Measurements from ENCODE around the gene ATRNL1. TPM values are rescaled to one million over a fixed set of nuclear protein-coding genes. Genes with fewer than 3 reads are reported as not detected.

Gene ATRNL1
- total RNA-seq, 1 experiment from 2014 or later: 6.8 TPM

DNA sequence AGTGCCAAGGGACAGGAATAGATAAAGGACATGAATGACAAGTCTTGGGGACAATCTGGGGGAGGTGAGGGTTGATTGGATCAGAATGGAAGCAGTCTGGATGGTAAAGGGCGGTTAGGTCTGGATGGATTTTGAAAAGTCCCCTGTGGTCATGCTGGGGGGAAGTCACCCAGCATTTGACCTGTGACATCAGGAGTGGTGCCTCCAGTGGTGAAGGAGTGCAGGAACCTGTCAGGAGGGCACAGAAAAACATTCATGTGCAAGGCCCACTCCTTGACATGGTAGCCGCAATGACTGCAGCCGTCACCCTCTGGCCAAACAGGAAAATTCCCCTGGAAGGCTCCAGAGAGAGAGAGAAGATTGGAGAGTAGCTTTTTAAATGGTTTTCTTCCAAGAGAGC, 875.1 kb downstream of the ATRNL1 start:
- DNase-seq (ENCODE audit: extremely low read depth, low read depth): no peak

DNA sequence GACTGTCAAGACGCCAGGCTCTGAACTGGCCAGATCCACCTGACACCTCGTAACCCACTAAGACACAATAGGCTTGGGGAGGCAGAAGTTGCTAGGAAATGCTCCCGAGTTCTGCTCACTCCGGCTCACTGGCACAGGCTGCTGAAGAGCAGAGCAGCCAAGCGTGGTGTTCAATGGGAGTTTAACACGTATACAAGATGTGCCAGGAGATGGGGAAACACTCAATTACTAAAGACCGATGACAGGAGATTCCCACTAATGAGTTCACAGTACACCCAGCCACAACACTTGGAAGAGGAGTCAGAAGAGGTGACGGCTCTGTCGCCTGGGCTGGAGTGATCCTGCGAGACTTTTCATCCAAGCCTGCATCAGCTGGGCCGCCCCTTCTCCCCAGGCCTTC, 876.4 kb downstream of the ATRNL1 start:
- no peak for DNase-seq (ENCODE audit: extremely low read depth, low read depth)

DNA sequence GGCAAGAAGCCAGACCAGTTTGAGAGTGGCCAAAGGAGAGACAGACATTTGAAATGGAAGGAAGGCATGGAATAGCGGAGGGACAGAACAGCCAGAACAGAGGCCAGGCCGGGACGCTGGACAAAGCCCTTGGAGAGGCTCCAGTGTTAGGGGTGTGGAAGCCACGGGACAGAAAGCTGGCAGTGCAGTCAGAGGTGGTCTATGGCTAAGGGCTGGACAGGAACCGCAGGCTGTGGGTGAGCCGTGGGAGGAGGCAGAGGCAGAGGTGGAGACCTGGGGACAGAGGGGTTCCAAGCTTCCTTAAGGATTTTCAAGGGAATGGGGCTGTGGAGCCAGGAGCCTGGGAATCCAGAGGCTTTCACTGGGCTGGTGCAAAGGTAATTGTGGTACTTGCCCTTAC, 878.8 kb downstream of the ATRNL1 start:
- no peak for DNase-seq (ENCODE audit: extremely low read depth, low read depth)

DNA sequence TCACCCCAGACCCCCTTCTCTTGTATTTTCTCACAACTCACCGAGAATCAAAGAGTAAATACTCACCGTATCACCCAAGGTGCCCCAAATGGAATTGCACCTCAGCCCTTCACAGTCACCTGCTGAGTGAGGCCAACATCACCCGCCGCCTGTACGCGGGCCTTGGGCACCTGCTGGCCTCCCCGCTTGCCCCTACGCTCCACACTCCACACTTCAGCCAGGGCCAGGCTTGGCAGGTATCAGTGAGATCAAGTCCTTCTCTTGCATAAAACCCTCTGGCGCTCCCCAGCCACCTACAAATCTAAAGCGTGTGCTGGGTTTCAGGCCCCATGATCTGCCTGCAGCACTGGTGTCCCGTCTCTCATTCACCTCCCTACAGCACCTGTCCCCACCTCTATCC, 879.3 kb downstream of the ATRNL1 start:
- no peak for DNase-seq (ENCODE audit: extremely low read depth, low read depth)

DNA sequence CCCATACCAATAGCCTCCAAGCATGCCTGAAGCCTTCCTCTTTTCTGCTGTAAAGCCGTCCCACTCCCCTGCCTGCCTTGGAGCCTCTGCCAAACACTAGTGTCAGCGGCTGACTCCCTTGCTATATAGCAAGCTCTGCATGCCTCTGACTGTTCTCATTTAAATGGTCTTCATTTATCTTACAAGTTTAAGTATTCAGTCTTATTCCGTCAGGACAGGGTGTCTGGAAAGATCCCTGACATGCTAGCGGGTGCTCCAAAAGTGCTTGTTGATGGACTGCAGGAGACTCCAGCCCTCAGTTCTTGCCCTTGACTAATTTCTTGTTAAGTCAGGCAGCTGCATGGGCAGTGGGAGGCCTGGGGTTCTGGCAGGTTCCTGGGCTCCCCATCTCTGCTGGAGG, 881.2 kb downstream of the ATRNL1 start:
- DNase-seq (ENCODE audit: extremely low read depth, low read depth): no peak

DNA sequence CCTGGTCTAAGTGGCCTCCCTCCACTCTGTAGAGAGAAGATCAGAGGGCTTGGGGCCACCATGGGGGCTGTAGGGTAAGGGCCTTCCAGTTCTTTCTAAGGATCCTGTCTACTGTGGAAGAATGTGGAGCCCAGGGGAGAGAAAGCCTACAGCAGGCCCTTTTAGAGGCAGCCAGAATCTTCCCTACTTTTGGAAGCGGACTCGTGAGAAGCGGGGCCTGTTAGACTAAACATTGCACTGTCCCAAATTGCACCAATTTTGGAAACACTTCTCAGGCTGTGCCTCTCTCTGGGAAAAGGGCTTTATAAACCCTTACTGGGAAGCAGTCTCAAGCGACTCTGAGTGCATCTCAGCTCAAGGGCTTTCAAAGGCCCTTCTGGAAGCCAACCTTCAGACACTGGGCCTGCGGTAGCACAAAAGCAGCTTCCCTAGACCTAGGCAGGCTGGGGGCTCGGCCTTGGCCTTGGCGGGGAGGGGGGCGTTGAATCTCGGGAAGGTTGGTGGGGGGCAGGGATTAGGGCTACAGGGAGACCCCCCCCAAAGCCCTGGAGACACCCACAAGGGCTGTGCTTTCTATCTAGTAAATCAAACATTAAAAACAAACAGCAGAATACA, 881.8 kb downstream of the ATRNL1 start:
- no peak for DNase-seq (ENCODE audit: extremely low read depth, low read depth)

DNA sequence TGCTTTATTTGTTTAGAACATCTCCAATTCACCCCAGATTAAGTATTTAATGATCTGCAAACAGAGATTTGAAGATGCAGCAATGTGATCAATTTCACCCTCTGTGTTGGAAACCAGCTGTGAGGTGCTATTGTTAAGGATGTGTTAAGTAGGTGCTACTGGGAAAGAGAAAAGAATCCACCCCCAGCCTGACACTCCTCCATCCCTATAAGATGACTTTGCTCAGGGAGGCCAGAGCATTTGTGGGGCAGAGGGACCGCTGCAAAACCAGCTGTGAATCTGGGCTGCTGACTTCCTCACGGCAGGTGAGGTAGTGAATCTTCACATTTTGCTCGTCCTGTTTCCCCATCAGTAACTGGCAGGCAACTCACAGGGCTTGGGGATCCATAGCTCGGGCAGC, 882.3 kb downstream of the ATRNL1 start:
- no peak for DNase-seq (ENCODE audit: extremely low read depth, low read depth)

DNA sequence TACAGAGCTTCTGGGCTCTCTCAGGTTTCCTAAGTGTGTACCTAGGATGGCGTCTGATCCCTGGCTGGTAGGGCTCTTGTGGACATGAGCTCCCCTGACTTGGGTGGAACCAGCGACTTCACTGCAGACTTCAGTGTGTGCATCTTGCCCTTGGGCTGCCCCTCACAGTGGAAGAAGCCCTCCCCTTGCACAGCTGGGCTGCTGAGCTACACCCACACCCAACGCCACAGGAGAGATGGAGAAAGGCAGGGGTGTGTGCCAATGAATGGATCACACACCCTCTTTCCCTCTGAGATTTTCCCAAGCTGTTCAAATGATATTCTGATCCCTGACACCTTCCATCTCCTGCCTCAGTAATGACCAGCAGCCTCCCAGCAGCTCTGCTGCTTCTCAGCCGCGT, 883.2 kb downstream of the ATRNL1 start:
- no peak for DNase-seq (ENCODE audit: extremely low read depth, low read depth)

DNA sequence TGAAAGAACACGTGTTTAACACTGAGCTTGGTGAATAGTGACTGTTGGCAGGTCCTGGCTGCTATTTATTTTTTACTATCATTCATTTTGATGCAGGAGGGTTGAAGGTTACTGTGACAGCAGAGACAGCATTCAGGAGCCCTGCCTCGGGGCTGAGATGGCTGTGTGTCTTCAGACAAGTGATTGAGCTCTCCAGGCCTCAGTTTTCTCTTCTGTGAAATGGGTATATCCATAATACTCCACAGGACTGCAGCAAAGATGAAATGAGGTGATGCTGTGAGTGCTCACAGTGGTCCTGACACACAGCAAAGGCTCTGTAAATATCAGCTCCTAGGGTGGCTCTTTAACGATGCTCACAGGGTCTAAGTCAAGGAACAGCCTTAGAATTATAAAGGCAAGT, 884.7 kb downstream of the ATRNL1 start:
- no peak for DNase-seq (ENCODE audit: extremely low read depth, low read depth)

DNA sequence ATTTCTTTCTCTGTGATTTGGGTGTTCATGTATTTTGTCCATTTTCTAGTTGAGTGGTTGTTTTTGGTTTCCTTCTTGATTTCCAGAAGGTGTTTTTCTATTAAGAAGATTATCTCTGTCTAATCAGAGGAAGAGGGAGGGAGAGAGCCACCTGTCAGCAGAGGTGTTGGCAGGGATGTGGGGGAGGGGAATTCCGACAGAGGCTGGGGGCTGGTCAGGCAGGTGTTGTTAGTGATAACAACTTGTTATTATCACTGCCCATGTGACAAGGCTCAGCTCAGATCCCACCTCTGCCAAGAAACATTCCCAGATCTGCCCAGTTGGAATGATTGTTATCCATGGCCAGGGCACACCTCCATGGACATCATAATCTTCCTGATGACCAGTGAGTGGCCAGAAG, 886.4 kb downstream of the ATRNL1 start:
- no peak for DNase-seq (ENCODE audit: extremely low read depth, low read depth)

DNA sequence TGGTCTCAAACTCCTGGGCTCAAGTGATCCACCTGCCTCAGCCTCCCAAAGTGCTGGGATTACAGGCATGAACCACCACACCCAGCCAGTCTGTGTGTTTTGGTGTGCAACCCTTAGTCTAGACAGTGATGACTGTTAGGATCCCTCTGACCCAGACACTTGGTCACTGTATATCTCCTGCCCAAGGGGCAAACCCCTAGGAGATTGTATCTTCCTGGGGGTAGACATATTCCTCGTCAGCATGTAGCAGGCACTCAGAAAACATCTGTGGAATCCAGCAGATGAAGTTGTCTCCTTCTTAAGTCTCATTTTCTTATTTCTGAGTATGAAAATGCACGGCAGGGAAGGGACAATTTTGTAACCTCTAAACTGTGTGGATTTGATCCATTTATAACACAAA, 887.3 kb downstream of the ATRNL1 start:
- no peak for DNase-seq (ENCODE audit: extremely low read depth, low read depth)

DNA sequence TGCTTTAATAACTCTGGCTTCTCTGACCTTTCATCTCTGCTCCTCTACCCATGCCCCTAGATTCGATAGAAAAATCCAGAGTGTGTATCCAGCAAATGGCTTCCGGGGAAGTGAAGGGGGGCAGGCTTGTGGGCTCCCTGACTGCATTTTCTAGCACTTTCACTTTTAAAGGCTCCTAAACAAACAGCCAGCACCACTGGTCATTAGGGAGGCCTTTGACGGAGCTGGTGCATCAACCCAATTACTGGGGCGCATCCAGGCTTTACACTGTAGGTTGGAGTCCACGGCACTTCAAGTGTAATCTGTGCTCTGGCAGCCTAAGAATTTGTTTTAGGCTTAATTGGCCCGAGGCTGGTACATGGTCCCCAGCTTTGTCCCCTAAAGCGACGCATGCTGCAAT, 887.9 kb downstream of the ATRNL1 start:
- no peak for DNase-seq (ENCODE audit: extremely low read depth, low read depth)

DNA sequence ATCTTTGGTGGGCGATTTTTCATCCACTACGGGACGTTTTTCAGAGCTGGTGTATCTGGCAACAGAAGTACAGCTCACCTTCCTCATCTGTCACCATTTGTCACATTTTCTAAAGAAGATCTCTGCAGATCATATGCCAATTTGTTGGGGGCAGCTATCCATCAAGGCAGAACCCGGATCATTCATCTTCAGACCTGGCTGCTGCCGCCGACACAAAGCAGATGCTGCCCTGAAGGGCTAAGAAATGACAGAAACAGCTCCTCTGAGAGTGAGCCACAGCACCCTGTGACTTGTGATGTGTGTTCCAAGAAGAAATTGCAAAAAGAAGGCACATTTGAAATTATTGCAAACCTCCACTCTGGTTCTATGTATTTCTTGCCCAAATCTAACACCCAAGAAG, 888.9 kb downstream of the ATRNL1 start:
- no peak for DNase-seq (ENCODE audit: extremely low read depth, low read depth)

DNA sequence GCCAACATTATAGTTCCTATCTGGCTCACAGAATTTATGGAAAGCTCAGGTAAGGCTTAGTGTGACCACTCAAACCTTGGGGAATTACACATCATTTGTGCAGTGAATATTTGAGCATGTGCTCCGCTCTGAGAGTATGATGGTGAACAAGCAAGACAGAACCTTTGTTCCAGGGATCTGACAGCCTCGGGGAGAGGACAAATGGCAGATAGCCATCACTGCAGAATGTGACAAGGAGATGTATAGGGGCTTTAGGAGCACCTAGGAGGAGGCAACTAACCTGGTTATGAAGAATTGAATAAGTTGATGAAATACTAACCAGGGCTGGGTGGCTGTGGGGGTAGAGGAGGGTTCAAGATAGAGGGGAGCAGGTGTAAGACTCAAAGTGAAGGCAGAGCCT, 889.4 kb downstream of the ATRNL1 start:
- no peak for DNase-seq (ENCODE audit: extremely low read depth, low read depth)

DNA sequence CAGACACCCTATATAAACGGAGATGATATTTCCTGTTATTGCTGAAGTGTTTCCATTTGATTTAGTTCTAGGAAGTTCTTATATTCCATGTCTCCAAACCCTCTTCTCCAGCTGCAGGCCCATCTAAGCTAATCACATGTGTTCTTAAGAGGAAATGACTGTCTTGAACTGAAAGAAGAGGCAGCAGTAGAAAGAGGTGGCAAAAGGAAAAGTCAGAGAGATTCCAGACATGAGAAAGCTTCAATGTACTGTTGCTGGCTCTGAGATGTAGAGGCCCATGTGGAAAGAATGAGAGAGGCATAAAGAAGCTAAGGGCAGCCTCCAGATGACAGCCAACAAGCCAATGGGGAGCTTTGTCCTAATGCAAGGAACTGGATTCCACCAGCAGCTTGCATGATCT, 892.6 kb downstream of the ATRNL1 start:
- no peak for DNase-seq (ENCODE audit: extremely low read depth, low read depth)

DNA sequence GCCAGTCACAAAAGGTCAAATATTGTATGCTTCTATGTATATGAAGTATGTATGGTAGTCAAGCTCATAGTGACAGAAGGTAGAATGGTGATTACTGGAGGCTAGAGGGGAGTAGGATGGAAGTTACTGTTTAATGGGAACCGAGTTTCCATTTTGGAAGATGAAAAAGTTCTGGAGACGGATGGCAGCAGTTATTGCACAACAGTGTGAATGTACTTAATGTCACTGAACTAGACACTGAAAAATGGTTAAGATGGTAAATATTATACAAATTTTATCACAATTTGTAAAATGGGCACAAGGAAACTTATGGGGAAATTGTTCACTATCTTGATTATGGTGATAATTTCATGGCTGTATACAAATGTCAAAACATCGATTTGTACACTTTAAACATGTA, 895.2 kb downstream of the ATRNL1 start:
- DNase-seq (ENCODE audit: extremely low read depth, low read depth): no peak

DNA sequence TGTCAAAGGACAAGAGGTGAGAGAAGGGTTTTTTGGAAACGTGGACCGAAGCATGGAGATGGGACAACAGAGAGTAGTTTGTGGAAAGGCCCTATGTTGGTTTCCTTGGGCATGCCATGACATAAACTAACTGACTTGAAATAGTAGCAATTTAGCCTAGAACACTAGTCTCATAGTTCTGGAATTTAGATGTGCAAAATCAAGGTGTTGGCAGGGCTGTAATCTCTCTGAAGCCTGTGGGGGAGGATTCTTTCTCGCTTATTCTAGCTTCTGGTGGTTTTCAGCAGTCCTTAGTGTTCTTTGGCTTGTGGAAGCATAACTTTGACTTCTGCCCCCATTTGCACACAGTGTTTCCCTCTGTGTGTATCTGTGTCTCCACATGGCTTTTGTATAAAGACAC, 896.5 kb downstream of the ATRNL1 start:
- no peak for DNase-seq (ENCODE audit: extremely low read depth, low read depth)

DNA sequence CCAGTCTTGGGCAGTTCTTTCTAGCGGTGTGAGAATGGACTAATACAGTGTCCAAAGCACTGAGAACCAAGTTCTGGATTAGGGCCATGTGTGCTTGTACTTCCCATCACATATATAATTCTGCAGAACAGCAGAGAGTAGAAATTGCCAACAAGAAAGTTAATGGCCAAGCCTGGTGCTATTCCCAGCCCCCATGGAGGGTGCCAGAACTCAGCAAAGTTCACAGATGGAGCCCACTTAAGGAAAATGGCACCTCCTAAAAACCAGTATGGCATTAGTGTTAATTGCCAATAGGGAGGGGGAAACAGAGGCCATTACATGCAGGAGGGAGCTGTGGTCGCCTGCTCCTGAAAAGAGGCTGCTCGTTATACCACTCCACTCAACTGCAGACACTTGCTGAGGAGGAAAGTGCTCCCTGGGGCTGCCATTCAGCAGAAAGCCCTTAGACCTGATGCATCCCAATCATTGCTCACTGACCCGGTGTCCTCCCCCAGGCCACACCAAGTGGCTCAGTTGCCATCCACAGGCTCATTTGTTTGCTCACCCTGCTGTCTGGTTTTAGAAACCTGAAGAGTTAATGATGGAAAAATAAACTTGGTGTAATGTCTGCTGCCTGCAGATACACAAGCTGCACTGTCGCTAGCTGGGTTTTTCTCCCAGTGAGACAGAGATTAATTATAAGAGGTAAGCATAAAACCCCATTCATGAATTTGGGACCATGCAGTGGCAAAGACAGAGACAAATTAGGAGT, 899.2 kb downstream of the ATRNL1 start:
- DNase-seq (ENCODE audit: extremely low read depth, low read depth): no peak

DNA sequence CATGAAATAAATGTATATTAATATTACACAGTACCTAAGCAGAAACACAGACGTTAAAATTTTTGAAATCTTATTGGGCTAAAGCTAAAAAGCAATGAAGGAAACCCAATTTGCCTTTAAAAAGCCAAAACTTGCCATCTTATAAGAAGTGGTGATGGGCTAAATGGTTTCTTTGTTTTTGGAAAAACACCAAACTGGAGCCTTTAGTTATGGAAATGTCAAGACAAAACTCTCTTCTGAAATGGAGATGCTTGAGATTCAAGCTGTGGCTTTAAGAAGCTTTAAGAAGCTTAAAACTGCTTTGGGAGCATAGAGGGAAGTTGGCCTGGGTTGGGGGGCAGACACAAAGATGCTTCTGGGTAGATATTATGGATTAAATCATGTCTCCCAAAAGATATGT, 902.9 kb downstream of the ATRNL1 start:
- DNase-seq (ENCODE audit: extremely low read depth, low read depth): no peak

DNA sequence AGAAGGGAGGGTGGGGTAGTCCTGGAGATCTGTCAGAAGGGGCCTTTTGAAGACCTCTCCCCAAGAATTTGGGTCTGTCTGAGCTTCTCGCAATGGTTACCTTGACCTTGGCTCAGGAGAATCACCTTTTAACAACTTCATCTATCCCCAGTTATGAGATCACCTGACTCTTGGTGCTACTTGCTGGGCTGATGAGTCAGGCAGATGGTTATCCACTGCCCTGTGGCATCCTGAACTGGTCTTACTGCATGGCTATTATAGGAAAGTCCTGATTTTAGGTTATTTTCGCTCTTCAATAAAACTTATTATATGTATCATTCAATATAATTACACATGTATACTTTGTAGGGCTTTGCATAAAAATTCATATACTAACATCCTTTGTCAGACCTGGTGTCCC, 905.1 kb downstream of the ATRNL1 start:
- no peak for DNase-seq (ENCODE audit: extremely low read depth, low read depth)

Data from NCI-H460 (cell line).